PC-9 (cell line): Measurements from ENCODE around the gene SLC46A2. TPM values are rescaled to one million over a fixed set of nuclear protein-coding genes. Genes with fewer than 3 reads are reported as not detected.

Experiments used
- BruUV-seq: library from RNA; stranded (reverse); fragments of 400-500 nt; replicated peaks from 2 replicates; lab custom pipeline; 2021; lab: Mats Ljungman, UMichigan
- CTCF ChIA-PET: fragments of 300-600 bp; sonication (Branson Sonifier 250); formaldehyde crosslinking; loops from one replicate; lab custom pipeline; 2022; ENCODE audit warnings: antibody characterized with exemption; lab: Charles Lee
- POLR2A ChIA-PET: fragments of 300-600 bp; sonication (Branson Sonifier 250); formaldehyde crosslinking; loops from one replicate; lab custom pipeline; 2022; ENCODE audit warnings: antibody characterized with exemption; ENCODE audit not compliant: unreplicated experiment; lab: Charles Lee
- DNase-seq, 2 experiments: peaks; one replicate each; pipeline versions ENCODE4 v3.0.0 to v3.0.0-alpha.2; 2015 to 2022; ENCODE audit warnings: mixed read lengths in 1 of 2
- H2AFZ ChIP-seq: fragments of 200-600 bp; sonication (generic); 2 replicates; pipeline ENCODE4 v1.8.1; 2017; ENCODE audit warnings: antibody characterized with exemption
- H3F3A ChIP-seq: fragments of 200-600 bp; sonication (generic); 2 replicates; pipeline ENCODE4 v1.8.1; 2017; ENCODE audit warnings: antibody characterized with exemption, mild to moderate bottlenecking, low read depth; ENCODE audit not compliant: insufficient read depth
- H3K27ac ChIP-seq: fragments of 200-600 bp; sonication (generic); 2 replicates; pipeline ENCODE4 v1.6.1; 2016; ENCODE audit warnings: mixed run types
- H3K27me3 ChIP-seq: fragments of 200-600 bp; sonication (generic); 2 replicates; pipeline ENCODE4 v1.6.1; 2016; ENCODE audit warnings: low read depth, mixed run types; ENCODE audit not compliant: insufficient read depth
- H3K36me3 ChIP-seq: fragments of 200-600 bp; sonication (generic); 2 replicates; pipeline ENCODE4 v1.6.1; 2016; ENCODE audit warnings: low read depth, mixed run types
- H3K4me1 ChIP-seq: fragments of 200-600 bp; sonication (generic); replicated peaks from 2 replicates; pipeline ENCODE4 v1.6.1; 2016; ENCODE audit warnings: mixed run types; ENCODE audit not compliant: insufficient read depth
- H3K4me2 ChIP-seq: fragments of 200-600 bp; sonication (generic); 2 replicates; pipeline ENCODE4 v1.6.1; 2017; ENCODE audit warnings: mixed run types
- H3K4me3 ChIP-seq: fragments of 200-600 bp; sonication (generic); 2 replicates; pipeline ENCODE4 v1.6.1; 2016; ENCODE audit warnings: mixed run types
- H3K79me2 ChIP-seq: fragments of 200-600 bp; sonication (generic); 2 replicates; pipeline ENCODE4 v1.6.1; 2017; ENCODE audit warnings: low read depth, mixed run types
- H3K9me2 ChIP-seq: fragments of 200-600 bp; sonication (generic); 2 replicates; pipeline ENCODE4 v1.8.1; 2017; ENCODE audit warnings: mild to moderate bottlenecking; ENCODE audit not compliant: insufficient read depth
- H3K9me3 ChIP-seq: fragments of 200-600 bp; sonication (generic); 2 replicates; pipeline ENCODE4 v1.8.1; 2016; ENCODE audit warnings: low read depth; ENCODE audit not compliant: insufficient read depth
- H4K20me1 ChIP-seq: fragments of 200-600 bp; sonication (generic); 2 replicates; pipeline ENCODE4 v1.8.1; 2017; ENCODE audit not compliant: insufficient read depth
- EZH2 ChIP-seq: fragments of 200-600 bp; sonication (generic); IDR thresholded peaks from 2 replicates; pipeline ENCODE4 v1.8.0; 2017; ENCODE audit warnings: antibody characterized with exemption, low read depth
- intact Hi-C: fragments of 100-400 bp; cut with micrococcal nuclease; formaldehyde crosslinking; loops from one replicate; pipeline ENCODE4 v1.10.0; 2022; ENCODE audit not compliant: unreplicated experiment
- total RNA-seq: library from RNA; stranded (reverse); gene quantifications from 2 replicates; pipeline ENCODE4 v1.2.3, GENCODE V29; 2021
- TF ChIP-seq, protein P1 (sequence below): fragments of 200-600 bp; sonication (generic); conservative IDR thresholded peaks from 2 replicates; pipeline ENCODE4 v1.6.1; 2017; ENCODE audit warnings: mixed run types, antibody characterized with exemption, mild to moderate bottlenecking, moderate library complexity

The SLC46A2 gene
- total RNA-seq, 1 experiment from 2014 or later = not detected

DNA sequence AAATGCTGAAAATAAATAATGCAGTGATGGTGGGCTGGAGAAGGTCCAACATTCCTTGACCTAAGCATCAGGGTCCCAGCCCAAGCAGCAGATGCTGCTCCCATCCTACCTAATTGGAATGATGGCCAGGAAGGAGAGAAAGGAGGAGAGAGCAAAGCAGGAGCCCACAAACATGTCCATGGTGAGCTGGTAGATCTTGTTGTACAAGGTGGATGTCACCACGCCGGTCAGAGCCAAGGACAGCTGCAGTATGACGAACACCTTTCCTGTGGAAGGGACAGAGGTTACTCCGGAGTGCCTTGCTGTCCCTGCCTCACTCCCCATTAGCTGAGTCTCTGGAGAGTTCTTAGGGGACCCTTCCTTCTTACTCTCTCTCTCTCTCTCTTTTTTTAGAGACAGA is 4.3 kb downstream of the SLC46A2 start:
- Histone ChIP-seq H4K20me1 (no peaks in the 10 kb centered on the region), H3K4me2 (no peak overlapping the region), H3K9me2 (no peaks in the 10 kb centered on the region), H3F3A (peaks cover 2% of the 10 kb centered on the region; the same call in 1 of the 2 replicates), H3K36me3 (no peaks in the 10 kb centered on the region), H3K9me3 (no peaks in the 10 kb centered on the region; the same call in 1 of the 2 replicates), H3K4me3 (no peak overlapping the region), H3K27ac (no peak overlapping the region), H3K4me1 (peaks cover 9% of the 10 kb centered on the region; the same call in 1 of the 2 replicates), H3K27me3 (no peaks in the 10 kb centered on the region), H2AFZ (no peak overlapping the region), H3K79me2 (no peaks in the 10 kb centered on the region)
- ChIA-PET CTCF (no interaction called here), POLR2A (no interaction called here)
- DNase-seq = no peak
- TF ChIP-seq, protein P1, sequence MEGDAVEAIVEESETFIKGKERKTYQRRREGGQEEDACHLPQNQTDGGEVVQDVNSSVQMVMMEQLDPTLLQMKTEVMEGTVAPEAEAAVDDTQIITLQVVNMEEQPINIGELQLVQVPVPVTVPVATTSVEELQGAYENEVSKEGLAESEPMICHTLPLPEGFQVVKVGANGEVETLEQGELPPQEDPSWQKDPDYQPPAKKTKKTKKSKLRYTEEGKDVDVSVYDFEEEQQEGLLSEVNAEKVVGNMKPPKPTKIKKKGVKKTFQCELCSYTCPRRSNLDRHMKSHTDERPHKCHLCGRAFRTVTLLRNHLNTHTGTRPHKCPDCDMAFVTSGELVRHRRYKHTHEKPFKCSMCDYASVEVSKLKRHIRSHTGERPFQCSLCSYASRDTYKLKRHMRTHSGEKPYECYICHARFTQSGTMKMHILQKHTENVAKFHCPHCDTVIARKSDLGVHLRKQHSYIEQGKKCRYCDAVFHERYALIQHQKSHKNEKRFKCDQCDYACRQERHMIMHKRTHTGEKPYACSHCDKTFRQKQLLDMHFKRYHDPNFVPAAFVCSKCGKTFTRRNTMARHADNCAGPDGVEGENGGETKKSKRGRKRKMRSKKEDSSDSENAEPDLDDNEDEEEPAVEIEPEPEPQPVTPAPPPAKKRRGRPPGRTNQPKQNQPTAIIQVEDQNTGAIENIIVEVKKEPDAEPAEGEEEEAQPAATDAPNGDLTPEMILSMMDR = no peak
- TF ChIP-seq EZH2 = no peak
- intact Hi-C loops = no loop called here
- BruUV-seq = no TSS peak

DNA sequence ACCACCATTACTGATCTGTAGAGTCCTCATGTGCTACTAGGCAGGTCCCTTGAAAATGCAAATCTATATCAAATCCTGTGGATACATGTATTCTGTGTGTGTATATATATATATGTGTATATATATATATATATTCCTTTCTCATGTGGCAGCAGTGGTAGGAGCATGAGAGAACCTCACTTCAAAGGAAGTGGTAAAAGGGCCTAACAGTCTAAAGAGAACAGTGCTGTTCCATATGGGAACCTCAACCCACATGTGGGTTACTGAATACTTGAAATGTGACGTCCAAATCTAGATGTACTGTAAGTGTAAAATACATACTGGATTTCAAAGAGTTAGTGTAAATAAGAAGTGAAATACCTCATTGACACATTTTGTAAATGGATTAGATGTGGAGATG is 5.4 kb downstream of the SLC46A2 start:
- H3K36me3 ChIP-seq = no peaks in the 10 kb centered on the region
- TF ChIP-seq, protein P1 = no peak
- TF ChIP-seq EZH2 = no peak
- H3K79me2 ChIP-seq = no peaks in the 10 kb centered on the region
- no peaks in the 10 kb centered on the region for H4K20me1 ChIP-seq
- ChIA-PET POLR2A (no interaction called here), CTCF (no interaction called here)
- no peaks in the 10 kb centered on the region for H3K27me3 ChIP-seq
- peaks cover 9% of the 10 kb centered on the region; the same call in 1 of the 2 replicates for H3K4me1 ChIP-seq
- no peak overlapping the region for H3K27ac ChIP-seq
- no peak overlapping the region for H3K4me2 ChIP-seq
- H3F3A ChIP-seq = peaks cover 2% of the 10 kb centered on the region; the same call in 1 of the 2 replicates
- no peak overlapping the region for H2AFZ ChIP-seq
- H3K9me2 ChIP-seq = no peaks in the 10 kb centered on the region
- H3K9me3 ChIP-seq = no peaks in the 10 kb centered on the region; the same call in 1 of the 2 replicates
- DNase-seq = no peak
- BruUV-seq = no TSS peak
- intact Hi-C loops = no loop called here
- no peak overlapping the region for H3K4me3 ChIP-seq

DNA sequence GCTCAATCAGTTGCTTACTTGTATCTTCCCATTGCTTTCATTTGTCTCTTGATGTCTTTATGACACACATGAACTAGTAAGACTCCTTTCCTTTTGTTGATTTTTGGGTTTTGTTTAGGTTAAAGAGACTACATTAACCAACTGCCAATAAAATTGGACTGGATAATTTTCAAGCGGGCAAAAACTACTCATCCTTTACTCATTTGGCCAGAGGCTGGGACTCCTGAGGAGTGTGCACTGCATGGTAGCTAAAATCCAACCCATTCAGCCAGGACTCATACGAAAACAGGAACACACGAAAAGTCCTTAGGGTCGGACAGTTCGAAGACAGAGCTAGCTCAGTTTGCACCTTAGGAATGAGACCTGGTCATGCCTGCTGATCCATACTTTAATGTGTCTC is 6.0 kb downstream of the SLC46A2 start:
- TF ChIP-seq, protein P1 = no peak
- TF ChIP-seq EZH2 = no peak
- no peak for DNase-seq
- ChIA-PET POLR2A (interaction anchor here (0.5 to 0.6 kb wide), 3 partner anchors 30 to 715 kb away, joined by 4 to 14 read pairs (median 5); no protein-coding TSS in a partner anchor), CTCF (no interaction called here)
- Histone ChIP-seq H3K4me1 (peaks cover 9% of the 10 kb centered on the region; the same call in 1 of the 2 replicates), H3K4me3 (no peak overlapping the region), H4K20me1 (no peaks in the 10 kb centered on the region), H2AFZ (no peak overlapping the region), H3K27ac (no peak overlapping the region), H3K9me2 (no peaks in the 10 kb centered on the region), H3K27me3 (no peaks in the 10 kb centered on the region), H3K36me3 (no peaks in the 10 kb centered on the region), H3K9me3 (no peaks in the 10 kb centered on the region; the same call in 1 of the 2 replicates), H3K4me2 (no peak overlapping the region), H3K79me2 (no peaks in the 10 kb centered on the region), H3F3A (peaks cover 2% of the 10 kb centered on the region; the same call in 1 of the 2 replicates)
- no TSS peak for BruUV-seq
- intact Hi-C loops = loop anchor here (1.0 kb wide), 2 partner anchors 17 to 40 kb away; no protein-coding TSS in a partner anchor
